Upper lobe of left lung (tissue), 6 donors: ENCODE data around the gene PRKN. TPM values are rescaled to one million over a fixed set of nuclear protein-coding genes. Genes with fewer than 3 reads are reported as not detected.

ENCODE experiments used
- ATAC-seq, 2 donors: fragments of 200-7000 bp; cut with Tn5 transposase; one replicate each; pipeline ENCODE4 v1.9.1; 2022; ENCODE audit warnings: mild to moderate bottlenecking in 2 of 2, moderate library complexity in 2 of 2; ENCODE audit not compliant: low FRiP score in 2 of 2
- DNase-seq, 2 donors: peaks; one replicate each; pipeline ENCODE4 v3.0.0-alpha.2; 2019 to 2020
- H3K27ac ChIP-seq, 4 donors: fragments of 200-600 bp; sonication (generic); one replicate each; pipeline ENCODE4 v1.5.1; 2016 to 2019
- H3K27me3 ChIP-seq, 4 donors: fragments of 200-600 bp; sonication (generic); one replicate each; pipeline ENCODE4 v1.5.1; 2017 to 2019
- H3K36me3 ChIP-seq, 4 donors: fragments of 200-600 bp; sonication (generic); one replicate each; pipeline ENCODE4 v1.5.1; 2016 to 2019
- H3K4me1 ChIP-seq, 4 donors: fragments of 200-600 bp; sonication (generic); one replicate each; pipeline ENCODE4 v1.5.1; 2018 to 2019
- H3K4me3 ChIP-seq, 4 donors: fragments of 200-600 bp; sonication (generic); one replicate each; pipeline ENCODE4 v1.5.1; 2017 to 2019; ENCODE audit warnings: mild to moderate bottlenecking in 2 of 4, moderate library complexity in 1 of 4
- H3K9me3 ChIP-seq, 4 donors: fragments of 200-600 bp; sonication (generic); one replicate each; pipeline ENCODE4 v1.5.1; 2018 to 2019
- EP300 ChIP-seq, 4 donors: sonication (generic); formaldehyde crosslinking; IDR thresholded peaks; one replicate each; pipeline ENCODE4 v1.5.1; 2017; ENCODE audit warnings: antibody characterized with exemption in 4 of 4, control low read depth in 2 of 4
- POLR2A ChIP-seq, 4 donors: fragments of 450-650 bp; IDR thresholded peaks; one replicate each; pipeline ENCODE4 v1.5.1; 2016 to 2017; ENCODE audit warnings: antibody characterized with exemption in 4 of 4, mild to moderate bottlenecking in 2 of 4
- POLR2AphosphoS5 ChIP-seq, 2 donors: sonication (generic); formaldehyde crosslinking; IDR thresholded peaks; one replicate each; pipeline ENCODE4 v1.5.1; 2017; ENCODE audit warnings: antibody characterized with exemption in 2 of 2
- WGBS, 2 donors: methylation state at CpG; one replicate each; pipeline ENCODE4 v1.1.5; 2017 to 2018; 5-methylcytosine and 5-hydroxymethylcytosine counted together
- total RNA-seq, 6 donors: library from RNA; depleted of rRNA in 4 of 6; stranded (reverse); fragments of >200 nt in 4 of 6; gene quantifications; one replicate each; pipeline versions ENCODE4 v1.1.0 to v1.2.1, GENCODE V29; 2016 to 2021
- TF ChIP-seq, protein P1 (sequence below), 6 experiments: fragments of 450-650 bp in 4 of 6; fragments of 200-600 bp in 2 of 6; sonication (generic) in 2 of 6; IDR thresholded peaks; one replicate each; pipeline ENCODE4 v1.5.1; 2016 to 2019; ENCODE audit warnings: antibody characterized with exemption in 6 of 6
- donor health status: DM: no; HTN: no; CAD: no; lungs with moderate emphysema.
- donor health status: DM: no; HTN: yes; CAD: no; lungs with severe emphysema.

The PRKN gene
- total RNA-seq, 6 donors from 2014 or later: 2.7 to 29.3 (median 5.5) TPM

DNA sequence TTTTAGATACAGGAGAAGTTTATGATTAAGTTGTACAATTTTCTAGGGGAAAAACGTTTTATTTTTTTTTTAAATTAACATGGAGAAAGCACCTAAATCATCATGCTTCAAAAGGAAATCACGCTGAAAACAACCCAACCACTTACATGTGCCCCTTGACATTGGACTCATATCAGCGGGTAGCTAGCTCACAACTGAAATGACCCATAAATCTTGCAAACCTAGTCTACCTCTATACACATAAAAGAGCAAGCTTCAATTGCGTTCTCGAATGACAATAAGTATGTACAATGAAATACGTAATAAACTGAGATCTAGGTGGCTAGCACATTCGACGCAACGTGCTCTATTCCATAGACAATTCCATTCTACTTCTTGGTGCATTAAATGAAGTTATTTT, 730.8 kb downstream of the PRKN start:
- 74 to 77% methylated on average over 9 of the region's 9 CpGs for WGBS, 2 donors
- no peak for ATAC-seq

DNA sequence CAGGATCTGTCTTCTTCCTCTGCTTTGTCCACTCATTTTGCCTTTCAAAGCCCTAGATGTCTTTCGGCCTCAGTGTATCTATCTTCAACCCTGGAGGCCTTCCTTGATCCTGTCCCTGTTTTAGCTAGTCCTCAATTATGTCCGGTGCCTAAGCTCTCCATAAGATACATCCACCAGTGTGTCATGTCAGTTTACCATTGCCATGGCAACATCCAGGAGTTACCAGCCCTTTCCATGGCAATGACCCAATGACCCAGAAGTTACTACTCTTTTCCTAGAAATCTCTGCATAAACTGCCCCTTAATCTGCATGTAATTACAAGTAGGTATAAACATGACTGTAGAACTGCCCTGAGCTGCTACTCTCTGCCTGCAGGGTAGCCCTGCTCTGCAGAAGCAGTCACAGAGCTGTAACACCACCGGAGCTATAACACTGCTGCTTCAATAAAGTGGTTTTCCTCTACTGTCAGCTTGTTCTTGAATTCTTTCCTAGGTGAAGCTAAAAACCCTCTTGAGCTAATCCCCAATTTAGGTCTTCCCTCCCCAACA, 741.6 kb downstream of the PRKN start:
- H3K4me3 ChIP-seq: no peak overlapping the region
- H3K4me1 ChIP-seq: no peaks in the 10 kb centered on the region
- WGBS, 2 donors: 84 to 87% methylated on average over 3 of the region's 3 CpGs
- ATAC-seq (no peak), DNase-seq (no peak)
- TF ChIP-seq EP300 (IDR thresholded peaks at IDR 0.05): no peak
- no peak for TF ChIP-seq POLR2AphosphoS5 (IDR thresholded peaks at IDR 0.05)
- H3K27me3 ChIP-seq: no peaks in the 10 kb centered on the region
- H3K27ac ChIP-seq: no peak overlapping the region
- H3K9me3 ChIP-seq: peaks cover 0 to 7% (median 5%) of the 10 kb centered on the region in 4 donors
- H3K36me3 ChIP-seq: no peaks in the 10 kb centered on the region

More for the DNA sequence above, 730.8 kb downstream of the PRKN start:
- Histone ChIP-seq H3K27ac (no peak overlapping the region), H3K4me1 (no peaks in the 10 kb centered on the region), H3K4me3 (no peak overlapping the region), H3K36me3 (no peaks in the 10 kb centered on the region), H3K9me3 (peaks cover 0 to 4% (median 0%) of the 10 kb centered on the region in 4 donors), H3K27me3 (no peaks in the 10 kb centered on the region)
- no peak for DNase-seq
- TF ChIP-seq POLR2AphosphoS5 (IDR thresholded peaks at IDR 0.05): no peak
- no peak for TF ChIP-seq POLR2A (IDR thresholded peaks at IDR 0.05)
- TF ChIP-seq EP300 (IDR thresholded peaks at IDR 0.05): no peak
- TF ChIP-seq, protein P1, sequence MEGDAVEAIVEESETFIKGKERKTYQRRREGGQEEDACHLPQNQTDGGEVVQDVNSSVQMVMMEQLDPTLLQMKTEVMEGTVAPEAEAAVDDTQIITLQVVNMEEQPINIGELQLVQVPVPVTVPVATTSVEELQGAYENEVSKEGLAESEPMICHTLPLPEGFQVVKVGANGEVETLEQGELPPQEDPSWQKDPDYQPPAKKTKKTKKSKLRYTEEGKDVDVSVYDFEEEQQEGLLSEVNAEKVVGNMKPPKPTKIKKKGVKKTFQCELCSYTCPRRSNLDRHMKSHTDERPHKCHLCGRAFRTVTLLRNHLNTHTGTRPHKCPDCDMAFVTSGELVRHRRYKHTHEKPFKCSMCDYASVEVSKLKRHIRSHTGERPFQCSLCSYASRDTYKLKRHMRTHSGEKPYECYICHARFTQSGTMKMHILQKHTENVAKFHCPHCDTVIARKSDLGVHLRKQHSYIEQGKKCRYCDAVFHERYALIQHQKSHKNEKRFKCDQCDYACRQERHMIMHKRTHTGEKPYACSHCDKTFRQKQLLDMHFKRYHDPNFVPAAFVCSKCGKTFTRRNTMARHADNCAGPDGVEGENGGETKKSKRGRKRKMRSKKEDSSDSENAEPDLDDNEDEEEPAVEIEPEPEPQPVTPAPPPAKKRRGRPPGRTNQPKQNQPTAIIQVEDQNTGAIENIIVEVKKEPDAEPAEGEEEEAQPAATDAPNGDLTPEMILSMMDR (IDR thresholded peaks at IDR 0.05): no peak

DNA sequence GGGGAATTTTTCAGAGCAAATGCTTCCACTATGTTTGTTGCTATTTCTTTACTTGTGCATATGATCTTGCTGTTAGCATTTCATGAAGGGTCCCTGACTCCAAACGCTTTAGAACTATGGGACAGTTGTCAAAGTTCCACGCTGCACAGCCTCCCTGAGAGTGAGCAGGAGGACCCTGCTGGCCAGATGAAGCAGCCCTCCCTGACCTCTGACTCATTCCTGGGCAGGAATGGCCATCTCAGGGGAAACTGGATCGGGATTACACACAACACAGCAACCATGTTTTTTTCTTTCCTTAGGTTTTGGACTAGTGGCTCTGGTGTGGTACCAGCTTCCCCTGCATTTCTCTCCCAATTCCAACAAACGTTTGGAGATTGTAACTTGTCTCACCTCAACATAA, 742.9 kb downstream of the PRKN start:
- no peak overlapping the region for H3K27ac ChIP-seq
- no peaks in the 10 kb centered on the region for H3K27me3 ChIP-seq
- H3K4me3 ChIP-seq: no peak overlapping the region
- no peak for TF ChIP-seq POLR2A (IDR thresholded peaks at IDR 0.05)
- no peak for TF ChIP-seq POLR2AphosphoS5 (IDR thresholded peaks at IDR 0.05)
- TF ChIP-seq, protein P1 (IDR thresholded peaks at IDR 0.05): no peak
- TF ChIP-seq EP300 (IDR thresholded peaks at IDR 0.05): no peak
- peaks cover 0 to 4% (median under 1%) of the 10 kb centered on the region in 4 donors for H3K9me3 ChIP-seq
- ATAC-seq (no peak), DNase-seq (no peak)
- H3K4me1 ChIP-seq: no peaks in the 10 kb centered on the region
- 64 to 70% methylated on average over 4 of the region's 4 CpGs for WGBS, 2 donors
- no peaks in the 10 kb centered on the region for H3K36me3 ChIP-seq

DNA sequence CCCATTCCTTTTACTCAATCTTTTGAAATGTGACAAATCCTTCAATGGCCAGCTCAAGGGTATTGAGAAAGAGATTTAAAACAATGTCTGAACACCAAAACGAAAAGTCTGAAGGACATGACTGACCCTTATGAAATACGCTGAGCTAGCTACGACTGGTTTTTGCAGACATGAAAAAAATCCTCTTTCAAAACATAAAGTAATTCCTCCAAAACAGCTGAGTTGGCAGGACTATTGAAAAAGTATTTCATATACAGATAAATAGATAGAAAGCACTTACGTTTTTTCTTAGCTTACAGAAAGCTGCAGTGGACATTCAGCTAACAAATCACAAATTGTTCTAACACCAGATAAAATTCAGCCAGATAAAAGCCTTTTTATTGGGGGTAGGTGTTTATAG, 751.0 kb downstream of the PRKN start:
- DNase-seq (no peak), ATAC-seq (no peak)
- Histone ChIP-seq H3K9me3 (no peaks in the 10 kb centered on the region), H3K27ac (no peak overlapping the region), H3K4me1 (no peaks in the 10 kb centered on the region), H3K36me3 (no peaks in the 10 kb centered on the region), H3K4me3 (no peak overlapping the region), H3K27me3 (no peaks in the 10 kb centered on the region)
- 78 to 86% methylated on average over 4 of the region's 4 CpGs for WGBS, 2 donors
- TF ChIP-seq, protein P1 (IDR thresholded peaks at IDR 0.05): no peak
- TF ChIP-seq POLR2A (IDR thresholded peaks at IDR 0.05) (no peak), EP300 (IDR thresholded peaks at IDR 0.05) (no peak), POLR2AphosphoS5 (IDR thresholded peaks at IDR 0.05) (no peak)

DNA sequence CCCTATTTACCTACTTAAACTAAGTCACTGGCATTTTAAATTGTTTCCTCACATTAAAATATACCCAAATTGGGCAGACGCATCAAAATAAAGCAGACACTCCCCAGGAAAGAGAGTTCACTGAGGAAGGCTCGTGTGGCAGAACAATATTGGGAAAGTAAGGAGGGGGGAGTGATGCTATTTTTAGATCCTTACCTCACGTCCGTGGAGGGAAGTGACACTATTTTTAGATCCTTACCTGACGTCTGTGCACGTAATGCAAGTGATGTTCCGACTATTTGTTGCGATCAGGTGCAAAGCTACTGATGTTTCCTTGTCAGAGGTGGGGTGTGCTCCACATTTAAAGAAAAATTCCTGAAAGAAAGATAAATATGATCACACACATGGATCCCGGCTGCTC, 754.5 kb downstream of the PRKN start:
- TF ChIP-seq POLR2A (IDR thresholded peaks at IDR 0.05): no peak
- no peak for TF ChIP-seq EP300 (IDR thresholded peaks at IDR 0.05)
- TF ChIP-seq, protein P1 (IDR thresholded peaks at IDR 0.05): no peak

More for the DNA sequence above, 754.5 kb downstream of the PRKN start:
- no peak for ATAC-seq
- no peak for DNase-seq
- Histone ChIP-seq H3K4me3 (no peak overlapping the region), H3K4me1 (no peaks in the 10 kb centered on the region), H3K36me3 (no peaks in the 10 kb centered on the region), H3K9me3 (no peaks in the 10 kb centered on the region), H3K27me3 (no peaks in the 10 kb centered on the region), H3K27ac (no peak overlapping the region)
- WGBS, 2 donors: 65 to 71% methylated on average over 9 of the region's 9 CpGs
